Measurements from ENCODE around the gene EIF5A2. TPM values are rescaled to one million over a fixed set of nuclear protein-coding genes. Genes with fewer than 3 reads are reported as not detected.
"Not testable (repeated sequence)": the region's sequence is repeated elsewhere in the genome, so short reads cannot be mapped to it uniquely, and the experiment has no call there.

EIF5A2 gene
- polyA plus RNA-seq, 1 donor from 2014 or later, result 0.94 TPM

DNA sequence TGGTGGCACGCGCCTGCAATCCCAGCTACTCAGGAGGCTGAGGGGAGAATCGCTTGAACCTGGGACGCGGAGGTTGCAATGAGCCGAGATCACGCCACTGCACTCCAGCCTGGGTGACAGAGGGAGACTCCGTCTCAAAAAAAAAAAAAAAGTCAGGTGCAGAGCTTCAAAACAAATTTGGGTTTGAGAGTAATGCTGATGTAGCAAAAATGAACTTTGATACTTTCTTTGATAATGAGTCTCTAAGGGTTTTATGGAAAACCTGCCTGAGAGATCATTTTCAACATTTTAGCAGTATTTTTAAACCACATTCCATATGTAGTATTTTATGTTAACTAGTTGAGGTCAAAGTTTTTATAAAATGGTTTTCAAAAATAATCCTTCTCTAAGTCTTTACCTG, 14.5 kb downstream of the EIF5A2 start:
- Histone ChIP-seq H3K9me3 (ENCODE audit: low read length) (peaks cover 4% of the 10 kb centered on the region), H3K4me2 (ENCODE audit: low read length) (no peak overlapping the region), H3K4me3 (ENCODE audit: low read length) (no peak overlapping the region), H3F3A (ENCODE audit: insufficient read depth, low read length, poor library complexity, severe bottlenecking) (no peaks in the 10 kb centered on the region), H3K9me2 (ENCODE audit: insufficient read depth, low read length) (no peaks in the 10 kb centered on the region), H3K27me3 (ENCODE audit: insufficient read depth, low read depth, low read length) (no peaks in the 10 kb centered on the region), H4K20me1 (ENCODE audit: insufficient read depth) (no peaks in the 10 kb centered on the region), H3K27ac (ENCODE audit: low read length) (no peak overlapping the region), H3K79me2 (replicated peaks; ENCODE audit: insufficient read depth, low read length) (no peaks in the 10 kb centered on the region), H3K36me3 (ENCODE audit: insufficient read depth, low read length) (no peaks in the 10 kb centered on the region), H3K9ac (ENCODE audit: low read length) (no peak overlapping the region), H2AFZ (ENCODE audit: low read depth, low read length) (no peak overlapping the region)
- TF ChIP-seq RAD21 (conservative IDR thresholded peaks at IDR 0.05), result no peak
- no peak for TF ChIP-seq TAF1 (IDR thresholded peaks at IDR 0.05; ENCODE audit: low read depth)
- no peak for TF ChIP-seq POLR2AphosphoS5 (IDR thresholded peaks at IDR 0.05)
- TF ChIP-seq, protein P1, sequence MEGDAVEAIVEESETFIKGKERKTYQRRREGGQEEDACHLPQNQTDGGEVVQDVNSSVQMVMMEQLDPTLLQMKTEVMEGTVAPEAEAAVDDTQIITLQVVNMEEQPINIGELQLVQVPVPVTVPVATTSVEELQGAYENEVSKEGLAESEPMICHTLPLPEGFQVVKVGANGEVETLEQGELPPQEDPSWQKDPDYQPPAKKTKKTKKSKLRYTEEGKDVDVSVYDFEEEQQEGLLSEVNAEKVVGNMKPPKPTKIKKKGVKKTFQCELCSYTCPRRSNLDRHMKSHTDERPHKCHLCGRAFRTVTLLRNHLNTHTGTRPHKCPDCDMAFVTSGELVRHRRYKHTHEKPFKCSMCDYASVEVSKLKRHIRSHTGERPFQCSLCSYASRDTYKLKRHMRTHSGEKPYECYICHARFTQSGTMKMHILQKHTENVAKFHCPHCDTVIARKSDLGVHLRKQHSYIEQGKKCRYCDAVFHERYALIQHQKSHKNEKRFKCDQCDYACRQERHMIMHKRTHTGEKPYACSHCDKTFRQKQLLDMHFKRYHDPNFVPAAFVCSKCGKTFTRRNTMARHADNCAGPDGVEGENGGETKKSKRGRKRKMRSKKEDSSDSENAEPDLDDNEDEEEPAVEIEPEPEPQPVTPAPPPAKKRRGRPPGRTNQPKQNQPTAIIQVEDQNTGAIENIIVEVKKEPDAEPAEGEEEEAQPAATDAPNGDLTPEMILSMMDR (IDR thresholded peaks at IDR 0.05; ENCODE audit: poor library complexity, severe bottlenecking), result no peak
- no peak for TF ChIP-seq EZH2 (IDR thresholded peaks at IDR 0.05; ENCODE audit: borderline replicate concordance, insufficient read depth, low read length, poor library complexity, severe bottlenecking)

DNA sequence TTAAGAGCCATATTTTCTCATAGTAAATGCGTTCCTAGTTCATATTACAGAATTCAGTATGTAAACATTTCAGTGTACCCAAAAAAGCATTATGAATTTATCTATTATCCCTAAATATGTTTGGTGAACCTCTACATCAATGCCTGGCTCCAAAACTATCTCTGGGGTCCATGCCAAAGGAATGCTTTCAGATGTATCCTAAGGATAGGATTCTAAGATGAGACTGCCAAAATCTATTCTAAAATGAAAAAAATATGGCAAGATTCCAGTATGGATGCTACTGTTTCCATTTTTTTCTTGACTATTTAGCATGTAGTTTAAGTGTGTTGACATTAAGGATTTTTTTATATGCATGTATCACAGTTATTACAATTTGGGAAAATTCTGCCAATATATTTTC, 18.8 kb downstream of the EIF5A2 start:
- H3F3A ChIP-seq (ENCODE audit: insufficient read depth, low read length, poor library complexity, severe bottlenecking), result no peaks in the 10 kb centered on the region
- no peak overlapping the region for H2AFZ ChIP-seq (ENCODE audit: low read depth, low read length)
- H3K27ac ChIP-seq (ENCODE audit: low read length), result no peak overlapping the region
- H3K27me3 ChIP-seq (ENCODE audit: insufficient read depth, low read depth, low read length), result no peaks in the 10 kb centered on the region
- H3K79me2 ChIP-seq (replicated peaks; ENCODE audit: insufficient read depth, low read length), result no peaks in the 10 kb centered on the region
- no peak for TF ChIP-seq POLR2AphosphoS5 (IDR thresholded peaks at IDR 0.05)
- H4K20me1 ChIP-seq (ENCODE audit: insufficient read depth), result no peaks in the 10 kb centered on the region
- no peaks in the 10 kb centered on the region for H3K9me3 ChIP-seq (ENCODE audit: low read length)
- H3K4me2 ChIP-seq (ENCODE audit: low read length), result no peak overlapping the region
- no peaks in the 10 kb centered on the region for H3K9me2 ChIP-seq (ENCODE audit: insufficient read depth, low read length)
- no peak overlapping the region for H3K4me3 ChIP-seq (ENCODE audit: low read length)
- H3K9ac ChIP-seq (ENCODE audit: low read length), result no peak overlapping the region
- no peaks in the 10 kb centered on the region for H3K36me3 ChIP-seq (ENCODE audit: insufficient read depth, low read length)

DNA sequence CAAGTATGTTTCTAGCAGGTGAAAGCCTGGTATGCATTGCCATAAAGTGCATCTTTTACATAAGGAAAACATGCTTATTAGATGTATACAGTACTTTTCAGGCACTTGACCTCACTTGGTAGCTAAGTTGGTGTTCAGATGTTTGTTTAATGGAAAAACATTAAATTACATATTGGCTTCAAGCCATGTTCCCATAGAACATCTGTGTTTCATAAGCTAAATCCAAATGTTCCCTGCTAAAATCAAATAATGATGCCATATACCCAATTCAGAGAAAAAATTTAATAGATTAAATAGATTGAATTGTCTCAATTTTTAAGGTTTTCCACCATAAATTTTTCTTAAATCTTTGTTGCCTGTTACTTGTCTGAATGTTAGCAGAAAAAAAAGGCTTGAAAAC, 19.3 kb downstream of the EIF5A2 start:
- TF ChIP-seq RAD21 (conservative IDR thresholded peaks at IDR 0.05) (no peak), EZH2 (IDR thresholded peaks at IDR 0.05; ENCODE audit: borderline replicate concordance, insufficient read depth, low read length, poor library complexity, severe bottlenecking) (no peak), POLR2AphosphoS5 (IDR thresholded peaks at IDR 0.05) (no peak), EP300 (conservative IDR thresholded peaks at IDR 0.05; ENCODE audit: poor library complexity, severe bottlenecking) (no peak), SMC3 (conservative IDR thresholded peaks at IDR 0.05; ENCODE audit: poor library complexity) (no peak), MXI1 (conservative IDR thresholded peaks at IDR 0.05; ENCODE audit: poor library complexity, severe bottlenecking) (no peak), TAF1 (IDR thresholded peaks at IDR 0.05; ENCODE audit: low read depth) (no peak)
- TF ChIP-seq, protein P2, sequence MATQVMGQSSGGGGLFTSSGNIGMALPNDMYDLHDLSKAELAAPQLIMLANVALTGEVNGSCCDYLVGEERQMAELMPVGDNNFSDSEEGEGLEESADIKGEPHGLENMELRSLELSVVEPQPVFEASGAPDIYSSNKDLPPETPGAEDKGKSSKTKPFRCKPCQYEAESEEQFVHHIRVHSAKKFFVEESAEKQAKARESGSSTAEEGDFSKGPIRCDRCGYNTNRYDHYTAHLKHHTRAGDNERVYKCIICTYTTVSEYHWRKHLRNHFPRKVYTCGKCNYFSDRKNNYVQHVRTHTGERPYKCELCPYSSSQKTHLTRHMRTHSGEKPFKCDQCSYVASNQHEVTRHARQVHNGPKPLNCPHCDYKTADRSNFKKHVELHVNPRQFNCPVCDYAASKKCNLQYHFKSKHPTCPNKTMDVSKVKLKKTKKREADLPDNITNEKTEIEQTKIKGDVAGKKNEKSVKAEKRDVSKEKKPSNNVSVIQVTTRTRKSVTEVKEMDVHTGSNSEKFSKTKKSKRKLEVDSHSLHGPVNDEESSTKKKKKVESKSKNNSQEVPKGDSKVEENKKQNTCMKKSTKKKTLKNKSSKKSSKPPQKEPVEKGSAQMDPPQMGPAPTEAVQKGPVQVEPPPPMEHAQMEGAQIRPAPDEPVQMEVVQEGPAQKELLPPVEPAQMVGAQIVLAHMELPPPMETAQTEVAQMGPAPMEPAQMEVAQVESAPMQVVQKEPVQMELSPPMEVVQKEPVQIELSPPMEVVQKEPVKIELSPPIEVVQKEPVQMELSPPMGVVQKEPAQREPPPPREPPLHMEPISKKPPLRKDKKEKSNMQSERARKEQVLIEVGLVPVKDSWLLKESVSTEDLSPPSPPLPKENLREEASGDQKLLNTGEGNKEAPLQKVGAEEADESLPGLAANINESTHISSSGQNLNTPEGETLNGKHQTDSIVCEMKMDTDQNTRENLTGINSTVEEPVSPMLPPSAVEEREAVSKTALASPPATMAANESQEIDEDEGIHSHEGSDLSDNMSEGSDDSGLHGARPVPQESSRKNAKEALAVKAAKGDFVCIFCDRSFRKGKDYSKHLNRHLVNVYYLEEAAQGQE (IDR thresholded peaks at IDR 0.05; ENCODE audit: borderline replicate concordance), result no peak
- TF ChIP-seq, protein P1 (IDR thresholded peaks at IDR 0.05; ENCODE audit: poor library complexity, severe bottlenecking), result no peak
- H3K27ac ChIP-seq (ENCODE audit: low read length), result no peak overlapping the region

DNA sequence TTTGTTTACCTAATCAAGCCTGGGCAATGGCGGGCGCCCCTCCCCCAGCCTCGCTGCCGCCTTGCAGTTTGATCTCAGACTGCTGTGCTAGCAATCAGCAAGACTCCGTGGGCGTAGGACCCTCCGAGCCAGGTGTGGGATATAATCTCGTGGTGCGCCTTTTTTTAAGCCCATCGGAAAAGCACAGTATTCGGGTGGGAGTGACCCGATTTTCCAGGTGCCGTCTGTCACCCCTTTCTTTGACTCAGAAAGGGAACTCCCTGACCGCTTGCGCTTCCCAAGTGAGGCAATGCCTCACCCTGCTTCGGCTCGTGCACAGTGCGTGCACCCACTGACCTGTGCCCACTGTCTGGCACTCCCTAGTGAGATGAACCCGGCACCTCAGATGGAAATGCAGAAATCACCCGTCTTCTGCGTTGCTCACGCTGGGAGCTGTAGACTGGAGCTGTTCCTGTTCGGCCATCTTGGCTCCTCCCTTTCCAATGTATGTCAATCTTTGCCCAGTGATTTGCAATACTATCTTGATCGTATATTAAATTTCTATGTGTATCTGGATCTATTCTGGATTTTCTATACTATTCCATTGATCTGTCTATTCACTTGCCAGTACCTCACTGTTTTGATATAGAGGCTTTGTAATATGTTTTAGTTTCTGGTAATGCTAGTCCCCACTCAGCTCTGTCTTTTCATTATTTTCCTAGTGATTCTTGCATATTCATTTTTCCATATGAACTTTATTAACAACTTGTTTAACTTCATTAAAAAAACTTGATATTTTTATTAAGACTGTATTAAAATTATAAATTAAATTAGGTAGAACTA, 24.1 kb downstream of the EIF5A2 start:
- H2AFZ ChIP-seq (ENCODE audit: low read depth, low read length), result not testable (repeated sequence)

More for the DNA sequence above, 19.3 kb downstream of the EIF5A2 start:
- Histone ChIP-seq H2AFZ (ENCODE audit: low read depth, low read length) (no peak overlapping the region), H3K79me2 (replicated peaks; ENCODE audit: insufficient read depth, low read length) (no peaks in the 10 kb centered on the region), H3K27me3 (ENCODE audit: insufficient read depth, low read depth, low read length) (no peaks in the 10 kb centered on the region), H3K9me2 (ENCODE audit: insufficient read depth, low read length) (no peaks in the 10 kb centered on the region), H3K9ac (ENCODE audit: low read length) (no peak overlapping the region), H3K36me3 (ENCODE audit: insufficient read depth, low read length) (no peaks in the 10 kb centered on the region), H3K4me3 (ENCODE audit: low read length) (no peak overlapping the region), H3K9me3 (ENCODE audit: low read length) (no peaks in the 10 kb centered on the region), H4K20me1 (ENCODE audit: insufficient read depth) (no peaks in the 10 kb centered on the region), H3F3A (ENCODE audit: insufficient read depth, low read length, poor library complexity, severe bottlenecking) (no peaks in the 10 kb centered on the region), H3K4me2 (ENCODE audit: low read length) (no peak overlapping the region)

More for the DNA sequence above, 24.1 kb downstream of the EIF5A2 start:
- H3K4me3 ChIP-seq (ENCODE audit: low read length); H3K9me3 ChIP-seq (ENCODE audit: low read length); H4K20me1 ChIP-seq (ENCODE audit: insufficient read depth); H3K9me2 ChIP-seq (ENCODE audit: insufficient read depth, low read length); H3K4me2 ChIP-seq (ENCODE audit: low read length); H3K9ac ChIP-seq (ENCODE audit: low read length); H3K27ac ChIP-seq (ENCODE audit: low read length); H3K36me3 ChIP-seq (ENCODE audit: insufficient read depth, low read length); H3K27me3 ChIP-seq (ENCODE audit: insufficient read depth, low read depth, low read length); H3F3A ChIP-seq (ENCODE audit: insufficient read depth, low read length, poor library complexity, severe bottlenecking); H3K79me2 ChIP-seq (replicated peaks; ENCODE audit: insufficient read depth, low read length): not testable (repeated sequence)
